Testis (tissue), 3 donors: Measurements from ENCODE around the gene SFXN4. TPM values are rescaled to one million over a fixed set of nuclear protein-coding genes. Genes with fewer than 3 reads are reported as not detected.

Experiments used
- DNase-seq: peaks from one replicate; pipeline ENCODE4 v3.0.0-alpha.2; 2019
- H3K27ac ChIP-seq, 2 donors: fragments of 200-600 bp; sonication (generic); one replicate each; pipeline ENCODE4 v1.5.1; 2019
- H3K27me3 ChIP-seq: fragments of 200-600 bp; sonication (generic); one replicate; pipeline ENCODE4 v1.5.1; 2019
- H3K36me3 ChIP-seq: fragments of 200-600 bp; sonication (generic); one replicate; pipeline ENCODE4 v1.5.1; 2017; ENCODE audit warnings: low read depth; ENCODE audit errors: missing control alignments
- H3K4me1 ChIP-seq: fragments of 200-600 bp; sonication (generic); one replicate; pipeline ENCODE4 v1.5.1; 2019
- H3K4me3 ChIP-seq, 2 donors: fragments of 200-600 bp; sonication (generic); one replicate each; pipeline ENCODE4 v1.5.1; 2017 to 2019
- H3K9me3 ChIP-seq: fragments of 200-600 bp; sonication (generic); one replicate; pipeline ENCODE4 v1.5.1; 2017
- CTCF ChIP-seq, 3 experiments: fragments of 450-650 bp in 2 of 3; fragments of 200-600 bp in 1 of 3; sonication (generic) in 1 of 3; IDR thresholded peaks; one replicate each; pipeline ENCODE4 v1.5.1; 2016 to 2019; ENCODE audit warnings: antibody characterized with exemption in 3 of 3, mild to moderate bottlenecking in 2 of 3, moderate library complexity in 1 of 3
- POLR2A ChIP-seq: fragments of 450-650 bp; IDR thresholded peaks from one replicate; pipeline ENCODE4 v1.6.1; 2017; ENCODE audit warnings: antibody characterized with exemption, mild to moderate bottlenecking, moderate library complexity
- WGBS, 2 donors: methylation state at CpG; one replicate each; pipeline ENCODE4 v1.1.5; 2018; 5-methylcytosine and 5-hydroxymethylcytosine counted together
- intact Hi-C: fragments of 100-400 bp; cut with DNase I; formaldehyde crosslinking; loops from one replicate; pipeline ENCODE4 v1.15.1; 2023; ENCODE audit warnings: low total_unique reads
- polyA plus RNA-seq: library from polyadenylated mRNA; stranded (reverse); fragments of 350-450 nt; fragmentation: Illumina TruSeq; extraction: RNeasy Lipid Tissue Mini Kit (QIAGEN cat#74804); gene quantifications from one replicate; pipeline ENCODE4 v1.2.3, GENCODE V29; 2014; ENCODE audit warnings: low read depth, low replicate concordance; ENCODE audit not compliant: insufficient read depth
- total RNA-seq, 2 donors: library from RNA; depleted of rRNA; stranded (reverse); fragments of >200 nt; gene quantifications; one replicate each; pipeline ENCODE4 v1.2.3, GENCODE V29; 2016

The SFXN4 gene
- total and polyA plus RNA-seq, 3 donors from 2014 or later = 12.8 to 57.5 (median 16.6) TPM

DNA sequence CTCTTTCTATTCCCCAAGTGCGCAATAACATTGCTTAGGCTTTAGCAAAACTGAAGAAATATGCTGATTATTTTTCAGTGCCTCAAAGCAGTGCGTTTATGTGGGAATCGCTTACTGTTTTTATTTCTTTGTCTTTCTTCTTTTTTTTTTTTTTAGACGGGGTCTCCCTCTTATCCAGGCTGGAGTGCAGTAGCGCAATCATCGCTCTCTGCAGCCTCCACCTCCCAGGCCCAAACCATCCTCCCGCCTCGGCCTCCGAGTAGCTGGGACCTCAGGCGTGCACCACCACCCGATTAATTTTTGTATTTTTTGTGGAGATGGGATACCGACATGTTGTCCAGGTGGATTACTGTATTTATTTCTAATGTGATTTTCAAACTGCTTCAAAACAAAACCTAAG, 60.4 kb downstream of the SFXN4 start:
- Histone ChIP-seq H3K9me3 (no peaks in the 10 kb centered on the region), H3K36me3 (no peaks in the 10 kb centered on the region), H3K27me3 (no peaks in the 10 kb centered on the region), H3K27ac (no peak overlapping the region), H3K4me1 (peaks cover 4% of the 10 kb centered on the region), H3K4me3 (peak overlapping the region in 1 of 2 donors; percentile 74)
- intact Hi-C loops = no loop called here
- TF ChIP-seq POLR2A (no peak), CTCF (IDR thresholded peaks at IDR 0.05) (no peak)
- WGBS, 2 donors = 62 to 73% methylated on average over 12 of the region's 12 CpGs
- no peak for DNase-seq

GRCh38 chr10:119104654-119105015, 60.9 kb downstream of the SFXN4 start:
- no peaks in the 10 kb centered on the region for H3K27me3 ChIP-seq
- DNase-seq = peak; percentile 36
- no peaks in the 10 kb centered on the region for H3K9me3 ChIP-seq
- H3K36me3 ChIP-seq = no peaks in the 10 kb centered on the region
- TF ChIP-seq CTCF (IDR thresholded peaks at IDR 0.05) = no peak
- TF ChIP-seq POLR2A = no peak
- intact Hi-C loops = no loop called here
- H3K4me1 ChIP-seq = peaks cover 4% of the 10 kb centered on the region
- H3K27ac ChIP-seq = peak overlapping the region in 1 of 2 donors; percentile 61
- WGBS, 2 donors = 1 to 2% methylated on average over 10 to 21 of the region's 22 CpGs
- peak overlapping the region; percentile 74 to 84 for H3K4me3 ChIP-seq

DNA sequence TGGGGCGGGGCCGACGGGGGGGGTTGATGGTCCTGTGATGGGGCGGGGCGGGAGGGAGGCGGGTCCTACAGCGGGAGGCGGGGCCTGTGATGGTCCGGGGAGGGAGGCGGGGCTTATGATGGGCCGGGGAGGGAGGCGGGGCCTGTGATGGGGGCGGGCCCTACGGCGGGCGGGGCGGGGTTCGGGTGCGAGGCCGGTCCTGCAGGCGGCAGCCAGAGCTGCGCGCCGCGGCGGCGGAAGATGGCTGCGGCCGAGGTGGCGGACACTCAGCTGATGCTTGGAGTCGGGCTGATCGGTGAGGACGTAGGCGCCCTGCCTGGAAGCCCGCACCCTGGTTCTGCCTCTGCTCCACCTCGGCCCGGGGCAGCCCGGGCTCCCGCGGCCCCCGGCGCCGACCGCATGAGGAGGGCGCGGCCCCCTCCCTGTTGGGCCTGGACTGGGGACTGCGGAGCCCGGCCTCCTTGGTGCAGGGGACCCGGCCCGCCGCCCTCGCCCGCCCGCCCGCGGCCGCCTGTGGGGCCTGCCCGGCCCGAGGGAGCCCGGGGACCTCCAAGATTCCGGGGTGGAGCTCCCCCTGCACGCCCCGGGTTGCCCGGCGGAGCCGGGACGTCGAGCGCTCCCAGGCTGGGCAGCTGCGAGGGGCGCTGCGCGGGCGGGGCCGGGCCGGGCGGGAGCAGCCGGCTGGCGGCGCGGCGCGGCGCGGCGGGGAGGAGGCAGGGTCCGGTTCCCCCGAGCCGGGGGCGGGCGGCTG, 61.4 kb downstream of the SFXN4 start, which contains the start of gene DENND10:
TSS of gene DENND10 (plus strand) at position 211 of the 751 bp plus-strand sequence. CDS start at position 241, 30 bp downstream.
- TF ChIP-seq CTCF (IDR thresholded peaks at IDR 0.05) = no peak
- TF ChIP-seq POLR2A = peak; percentile 28
- H3K27me3 ChIP-seq = no peaks in the 10 kb centered on the region
- peaks cover 4% of the 10 kb centered on the region for H3K4me1 ChIP-seq
- no peaks in the 10 kb centered on the region for H3K9me3 ChIP-seq
- H3K36me3 ChIP-seq = no peaks in the 10 kb centered on the region
- intact Hi-C loops = no loop called here
- peak within 1 kb of the TSS in 1 of 2 donors; percentile 80 for H3K27ac ChIP-seq
- H3K4me3 ChIP-seq = peak within 1 kb of the TSS; percentile 74 to 84
- 2 to 5% methylated on average over 21 to 31 of the region's 91 CpGs for WGBS, 2 donors
- peak; percentile 91 for DNase-seq

DNA sequence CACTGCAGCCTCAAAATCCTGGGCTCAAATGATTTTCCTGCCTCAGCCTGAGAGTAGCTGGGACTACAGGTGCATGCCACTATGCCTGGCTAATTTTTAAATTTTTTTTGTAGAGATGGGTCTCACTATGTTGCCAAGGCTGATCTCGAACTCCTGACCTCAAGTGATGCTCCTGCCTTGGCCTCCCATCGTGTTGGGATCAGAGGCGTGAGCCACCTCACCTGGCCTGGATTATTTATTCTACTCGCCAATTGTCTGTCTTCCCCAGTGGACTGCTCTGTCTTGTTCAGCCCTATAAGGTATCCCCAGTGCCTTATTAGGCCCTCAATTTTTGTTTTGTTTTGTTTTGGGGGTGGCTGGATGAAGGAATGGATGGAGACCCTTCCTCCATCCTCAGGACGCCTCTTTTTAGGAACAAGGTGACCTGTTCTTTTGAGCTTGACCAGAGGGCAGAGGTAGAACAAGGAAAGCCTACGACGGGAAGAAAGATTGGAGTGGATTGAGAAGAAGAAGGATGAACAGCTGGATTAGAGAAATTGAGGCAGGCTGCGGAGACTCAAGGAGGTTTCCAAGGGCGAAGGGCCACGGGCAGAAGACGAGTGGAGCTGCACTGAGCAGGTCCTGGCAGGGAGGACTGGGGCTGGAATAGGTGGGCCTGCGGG, 62.1 kb downstream of the SFXN4 start:
- DNase-seq = no peak
- H3K4me3 ChIP-seq = peak overlapping the region in 1 of 2 donors; percentile 74
- no peaks in the 10 kb centered on the region for H3K36me3 ChIP-seq
- WGBS, 2 donors = 36 to 40% methylated on average over 12 of the region's 12 CpGs
- peak overlapping the region in 1 of 2 donors; percentile 80 for H3K27ac ChIP-seq
- intact Hi-C loops = no loop called here
- H3K4me1 ChIP-seq = peaks cover 4% of the 10 kb centered on the region
- H3K9me3 ChIP-seq = no peaks in the 10 kb centered on the region
- TF ChIP-seq POLR2A (no peak), CTCF (IDR thresholded peaks at IDR 0.05) (no peak)
- H3K27me3 ChIP-seq = no peaks in the 10 kb centered on the region
